Fibroblast of lung (primary cell): ENCODE measurements around the gene RMC1.

ENCODE experiments used
- CTCF ChIP-seq, 2 donors: IDR thresholded peaks in 1 of 2; conservative IDR thresholded peaks in 1 of 2; 1 replicate in 1 of 2; 2 replicates in 1 of 2; pipeline ENCODE4 v1.5.1; 2011 to 2012; ENCODE audit warnings: low read length in 2 of 2, control low read depth in 1 of 2, inconsistent platforms in 1 of 2, low read depth in 1 of 2, mild to moderate bottlenecking in 1 of 2
- EZH2 ChIP-seq: IDR thresholded peaks from 2 replicates; pipeline ENCODE4 v1.5.1; 2012; ENCODE audit warnings: low read length, control low read depth, mild to moderate bottlenecking; ENCODE audit errors: missing control alignments

GRCh38 chr18:23556145-23556780, 53.0 kb downstream of the RMC1 start:
- TF ChIP-seq CTCF (conservative IDR thresholded peaks at IDR 0.05 in 1 of 2, IDR thresholded peaks at IDR 0.05 in 1 of 2; ENCODE audit: low read depth in 1 of 2, low read length in 2 of 2) (no peak), EZH2 (no peak)
